ENCODE data around the gene EGFR.

Gene EGFR

DNA sequence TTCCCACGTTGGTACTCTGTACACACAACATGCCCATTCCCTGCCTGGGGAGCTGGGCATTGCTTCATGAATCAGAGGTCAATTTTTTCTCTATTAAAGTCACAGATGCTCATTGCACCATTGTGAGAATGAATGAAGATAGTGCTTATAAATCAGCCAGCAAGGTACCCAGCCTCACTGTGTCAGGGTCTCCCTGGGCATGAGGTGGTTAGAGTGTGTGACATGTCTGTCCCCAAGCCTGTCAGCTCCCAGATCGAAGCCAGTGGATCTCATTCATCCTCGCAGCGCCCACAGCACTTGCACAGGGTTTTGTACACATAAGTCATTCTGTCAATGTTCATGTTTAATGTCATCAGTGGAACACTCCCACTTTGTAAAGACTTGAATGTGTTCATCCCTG lies 126.8 kb downstream of the EGFR start:
- Histone ChIP-seq H3K27ac (ENCODE audit: low read length) (no peak overlapping the region), H3K27me3 (ENCODE audit: insufficient read depth, low read length, poor library complexity) (peaks cover 2% of the 10 kb centered on the region), H3K9me3 (ENCODE audit: insufficient read depth, low read length, severe bottlenecking) (no peaks in the 10 kb centered on the region), H2AFZ (ENCODE audit: low read depth, low read length) (no peak overlapping the region), H3K4me2 (ENCODE audit: insufficient read depth, low read length) (no peak overlapping the region), H3K36me3 (ENCODE audit: insufficient read depth, low read length) (no peaks in the 10 kb centered on the region), H4K20me1 (ENCODE audit: insufficient read depth, low read length) (no peaks in the 10 kb centered on the region), H3K9ac (ENCODE audit: low read depth, low read length) (no peak overlapping the region), H3K79me2 (ENCODE audit: insufficient read depth, low read length) (no peaks in the 10 kb centered on the region), H3K4me3 (ENCODE audit: low read depth in 1 of 2, low read length in 2 of 2) (no peak overlapping the region), H3K4me1 (ENCODE audit: insufficient read depth, low read length) (no peaks in the 10 kb centered on the region)
- no peak for DNase-seq
- ATAC-seq (ENCODE audit: insufficient read depth, low read depth): no peak
- TF ChIP-seq, protein P1, sequence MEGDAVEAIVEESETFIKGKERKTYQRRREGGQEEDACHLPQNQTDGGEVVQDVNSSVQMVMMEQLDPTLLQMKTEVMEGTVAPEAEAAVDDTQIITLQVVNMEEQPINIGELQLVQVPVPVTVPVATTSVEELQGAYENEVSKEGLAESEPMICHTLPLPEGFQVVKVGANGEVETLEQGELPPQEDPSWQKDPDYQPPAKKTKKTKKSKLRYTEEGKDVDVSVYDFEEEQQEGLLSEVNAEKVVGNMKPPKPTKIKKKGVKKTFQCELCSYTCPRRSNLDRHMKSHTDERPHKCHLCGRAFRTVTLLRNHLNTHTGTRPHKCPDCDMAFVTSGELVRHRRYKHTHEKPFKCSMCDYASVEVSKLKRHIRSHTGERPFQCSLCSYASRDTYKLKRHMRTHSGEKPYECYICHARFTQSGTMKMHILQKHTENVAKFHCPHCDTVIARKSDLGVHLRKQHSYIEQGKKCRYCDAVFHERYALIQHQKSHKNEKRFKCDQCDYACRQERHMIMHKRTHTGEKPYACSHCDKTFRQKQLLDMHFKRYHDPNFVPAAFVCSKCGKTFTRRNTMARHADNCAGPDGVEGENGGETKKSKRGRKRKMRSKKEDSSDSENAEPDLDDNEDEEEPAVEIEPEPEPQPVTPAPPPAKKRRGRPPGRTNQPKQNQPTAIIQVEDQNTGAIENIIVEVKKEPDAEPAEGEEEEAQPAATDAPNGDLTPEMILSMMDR (IDR thresholded peaks at IDR 0.05; ENCODE audit: borderline replicate concordance, extremely low read depth, low read length, poor library complexity, severe bottlenecking): no peak
- TF ChIP-seq EZH2 (IDR thresholded peaks at IDR 0.05; ENCODE audit: borderline replicate concordance, low read depth, low read length, severe bottlenecking): no peak

DNA sequence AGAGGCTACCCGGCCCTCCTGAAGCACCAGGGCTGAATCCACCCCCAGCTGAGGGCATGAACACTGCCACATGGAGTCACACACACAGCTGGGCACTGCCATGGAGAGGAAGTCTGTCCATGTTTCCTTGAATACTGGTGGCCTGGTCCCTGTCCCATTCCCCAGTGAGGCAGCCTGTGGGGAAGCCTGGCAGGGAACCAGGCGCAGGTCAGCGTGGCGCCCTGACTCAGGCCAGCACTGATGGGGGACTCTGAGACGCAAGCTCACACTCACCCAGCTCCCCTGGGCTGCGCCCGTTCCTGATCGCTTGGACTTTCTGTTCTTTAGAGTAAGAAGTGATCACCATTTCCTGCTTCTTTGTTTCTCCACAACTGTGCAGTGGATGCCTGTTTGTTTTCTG lies 128.3 kb downstream of the EGFR start:
- H3K4me3 ChIP-seq (ENCODE audit: low read depth in 1 of 2, low read length in 2 of 2): no peak overlapping the region
- H3K36me3 ChIP-seq (ENCODE audit: insufficient read depth, low read length): no peaks in the 10 kb centered on the region
- H3K27me3 ChIP-seq (ENCODE audit: insufficient read depth, low read length, poor library complexity): peaks cover 2% of the 10 kb centered on the region
- TF ChIP-seq EZH2 (IDR thresholded peaks at IDR 0.05; ENCODE audit: borderline replicate concordance, low read depth, low read length, severe bottlenecking): no peak
- TF ChIP-seq, protein P1 (IDR thresholded peaks at IDR 0.05; ENCODE audit: borderline replicate concordance, extremely low read depth, low read length, poor library complexity, severe bottlenecking): no peak
- no peak overlapping the region for H3K27ac ChIP-seq (ENCODE audit: low read length)
- H2AFZ ChIP-seq (ENCODE audit: low read depth, low read length): no peak overlapping the region
- H3K79me2 ChIP-seq (ENCODE audit: insufficient read depth, low read length): no peaks in the 10 kb centered on the region
- DNase-seq (no peak), ATAC-seq (ENCODE audit: insufficient read depth, low read depth) (no peak)
- no peak overlapping the region for H3K9ac ChIP-seq (ENCODE audit: low read depth, low read length)
- H3K9me3 ChIP-seq (ENCODE audit: insufficient read depth, low read length, severe bottlenecking): no peaks in the 10 kb centered on the region
- H4K20me1 ChIP-seq (ENCODE audit: insufficient read depth, low read length): no peaks in the 10 kb centered on the region
- H3K4me1 ChIP-seq (ENCODE audit: insufficient read depth, low read length): no peaks in the 10 kb centered on the region
- no peak overlapping the region for H3K4me2 ChIP-seq (ENCODE audit: insufficient read depth, low read length)

DNA sequence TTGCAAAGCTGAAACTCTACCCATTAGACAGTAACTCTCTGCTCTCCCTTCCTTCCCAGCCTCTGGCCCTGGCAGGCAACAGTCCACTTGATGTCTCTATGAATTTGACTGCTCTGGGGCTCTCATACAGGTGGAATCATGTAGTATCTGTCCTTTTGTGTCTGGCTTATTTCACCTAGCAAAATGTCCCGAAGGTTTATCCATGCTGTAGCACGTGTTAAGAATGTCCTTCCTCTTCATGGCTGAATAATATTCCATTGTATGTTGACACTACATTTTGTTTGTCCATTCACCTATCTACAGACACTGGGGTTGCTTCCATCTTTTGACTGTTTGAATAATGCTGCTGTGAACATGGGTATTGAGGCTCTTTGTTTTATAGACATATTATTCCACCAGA lies 128.9 kb downstream of the EGFR start:
- H3K79me2 ChIP-seq (ENCODE audit: insufficient read depth, low read length): no peaks in the 10 kb centered on the region
- no peak for DNase-seq
- H3K9ac ChIP-seq (ENCODE audit: low read depth, low read length): no peak overlapping the region
- no peaks in the 10 kb centered on the region for H3K4me1 ChIP-seq (ENCODE audit: insufficient read depth, low read length)
- H3K4me2 ChIP-seq (ENCODE audit: insufficient read depth, low read length): no peak overlapping the region
- H3K9me3 ChIP-seq (ENCODE audit: insufficient read depth, low read length, severe bottlenecking): no peaks in the 10 kb centered on the region
- H2AFZ ChIP-seq (ENCODE audit: low read depth, low read length): no peak overlapping the region
- H3K27ac ChIP-seq (ENCODE audit: low read length): no peak overlapping the region
- TF ChIP-seq, protein P1 (IDR thresholded peaks at IDR 0.05; ENCODE audit: borderline replicate concordance, extremely low read depth, low read length, poor library complexity, severe bottlenecking): no peak
- no peak for TF ChIP-seq EZH2 (IDR thresholded peaks at IDR 0.05; ENCODE audit: borderline replicate concordance, low read depth, low read length, severe bottlenecking)
- no peak for ATAC-seq (ENCODE audit: insufficient read depth, low read depth)
- peaks cover 2% of the 10 kb centered on the region for H3K27me3 ChIP-seq (ENCODE audit: insufficient read depth, low read length, poor library complexity)
- no peak overlapping the region for H3K4me3 ChIP-seq (ENCODE audit: low read depth in 1 of 2, low read length in 2 of 2)
- no peaks in the 10 kb centered on the region for H3K36me3 ChIP-seq (ENCODE audit: insufficient read depth, low read length)
- no peaks in the 10 kb centered on the region for H4K20me1 ChIP-seq (ENCODE audit: insufficient read depth, low read length)

DNA sequence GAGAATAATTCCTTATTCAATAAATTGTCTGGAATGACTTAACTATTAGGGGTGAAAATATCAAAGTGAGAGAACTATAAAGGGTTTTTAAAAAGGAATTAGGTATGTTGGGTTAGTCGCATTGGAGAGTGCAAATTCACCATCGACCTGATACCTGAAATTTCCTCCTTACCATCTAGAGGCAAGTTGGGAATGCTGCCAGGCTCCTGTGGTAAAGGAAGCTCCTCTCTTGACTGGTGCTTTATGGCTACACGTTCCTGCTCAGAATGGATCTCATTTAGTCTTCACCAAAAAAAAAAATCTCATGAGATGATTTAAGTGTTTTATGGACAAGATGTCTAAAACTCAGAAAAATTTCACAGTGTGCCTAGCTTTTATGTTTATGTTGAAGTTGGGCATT lies 129.8 kb downstream of the EGFR start:
- DNase-seq: no peak
- H2AFZ ChIP-seq (ENCODE audit: low read depth, low read length): no peak overlapping the region

More for the DNA sequence above, 129.8 kb downstream of the EGFR start:
- Histone ChIP-seq H4K20me1 (ENCODE audit: insufficient read depth, low read length) (no peaks in the 10 kb centered on the region), H3K4me3 (ENCODE audit: low read depth in 1 of 2, low read length in 2 of 2) (no peak overlapping the region), H3K36me3 (ENCODE audit: insufficient read depth, low read length) (no peaks in the 10 kb centered on the region), H3K4me2 (ENCODE audit: insufficient read depth, low read length) (no peak overlapping the region), H3K9ac (ENCODE audit: low read depth, low read length) (no peak overlapping the region), H3K4me1 (ENCODE audit: insufficient read depth, low read length) (no peaks in the 10 kb centered on the region), H3K79me2 (ENCODE audit: insufficient read depth, low read length) (no peaks in the 10 kb centered on the region), H3K27me3 (ENCODE audit: insufficient read depth, low read length, poor library complexity) (peaks cover 2% of the 10 kb centered on the region), H3K9me3 (ENCODE audit: insufficient read depth, low read length, severe bottlenecking) (no peaks in the 10 kb centered on the region), H3K27ac (ENCODE audit: low read length) (no peak overlapping the region)
- no peak for ATAC-seq (ENCODE audit: insufficient read depth, low read depth)
- TF ChIP-seq, protein P1 (IDR thresholded peaks at IDR 0.05; ENCODE audit: borderline replicate concordance, extremely low read depth, low read length, poor library complexity, severe bottlenecking): no peak
- no peak for TF ChIP-seq EZH2 (IDR thresholded peaks at IDR 0.05; ENCODE audit: borderline replicate concordance, low read depth, low read length, severe bottlenecking)
